GM21360 (cell line): Measurements from ENCODE around the gene INTS3.
"Not testable (repeated sequence)": the region's sequence is repeated elsewhere in the genome, so short reads cannot be mapped to it uniquely, and the experiment has no call there.

Source experiments
- ATAC-seq: cut with Tn5 transposase; IDR thresholded peaks from one replicate; pipeline ENCODE4 v1.9.1; 2021; ENCODE audit warnings: mild to moderate bottlenecking, moderate library complexity; ENCODE audit not compliant: unreplicated experiment

The INTS3 gene

GRCh38 chr1:153705484-153705883, 22.4 kb upstream of the INTS3 start:
- ATAC-seq, result no peak

GRCh38 chr1:153711026-153711425, 16.8 kb upstream of the INTS3 start:
- no peak for ATAC-seq

GRCh38 chr1:153716211-153716610, 11.6 kb upstream of the INTS3 start:
- ATAC-seq, result not testable (repeated sequence)

GRCh38 chr1:153717330-153717729, 10.5 kb upstream of the INTS3 start:
- ATAC-seq, result no peak

GRCh38 chr1:153723687-153724086, 4.2 kb upstream of the INTS3 start:
- ATAC-seq, result no peak

GRCh38 chr1:153724634-153725033, 3.2 kb upstream of the INTS3 start:
- not testable (repeated sequence) for ATAC-seq

- no peak for ATAC-seq
These were observed 636 bp downstream of the INTS3 start for GRCh38 chr1:153728305-153729066.

- no peak for ATAC-seq
These were observed 2.7 kb downstream of the INTS3 start for GRCh38 chr1:153730468-153730988.

GRCh38 chr1:153733970-153734369, 6.1 kb downstream of the INTS3 start:
- no peak for ATAC-seq

- no peak for ATAC-seq
These were observed 6.7 kb downstream of the INTS3 start for GRCh38 chr1:153734396-153735089.

- ATAC-seq, result no peak
These were observed 7.2 kb downstream of the INTS3 start for GRCh38 chr1:153735090-153735420.

- ATAC-seq, result no peak
These were observed 14.1 kb downstream of the INTS3 start for GRCh38 chr1:153741986-153742385.

GRCh38 chr1:153742411-153743142, 14.7 kb downstream of the INTS3 start:
- ATAC-seq, result no peak

GRCh38 chr1:153745417-153745816, 17.6 kb downstream of the INTS3 start:
- ATAC-seq, result no peak

- ATAC-seq, result no peak
These were observed 18.3 kb downstream of the INTS3 start for GRCh38 chr1:153746174-153746573.

GRCh38 chr1:153748903-153749302, 21.1 kb downstream of the INTS3 start:
- no peak for ATAC-seq

GRCh38 chr1:153749408-153750005, 21.7 kb downstream of the INTS3 start:
- ATAC-seq, result peak; percentile 77

GRCh38 chr1:153750026-153750995, 22.5 kb downstream of the INTS3 start:
- no peak for ATAC-seq

- ATAC-seq, result no peak
These were observed 24.2 kb downstream of the INTS3 start for GRCh38 chr1:153752072-153752471.

- no peak for ATAC-seq
These were observed 24.8 kb downstream of the INTS3 start for GRCh38 chr1:153752571-153753195.
